Measurements from ENCODE around the gene CES4A.

Gene CES4A

DNA sequence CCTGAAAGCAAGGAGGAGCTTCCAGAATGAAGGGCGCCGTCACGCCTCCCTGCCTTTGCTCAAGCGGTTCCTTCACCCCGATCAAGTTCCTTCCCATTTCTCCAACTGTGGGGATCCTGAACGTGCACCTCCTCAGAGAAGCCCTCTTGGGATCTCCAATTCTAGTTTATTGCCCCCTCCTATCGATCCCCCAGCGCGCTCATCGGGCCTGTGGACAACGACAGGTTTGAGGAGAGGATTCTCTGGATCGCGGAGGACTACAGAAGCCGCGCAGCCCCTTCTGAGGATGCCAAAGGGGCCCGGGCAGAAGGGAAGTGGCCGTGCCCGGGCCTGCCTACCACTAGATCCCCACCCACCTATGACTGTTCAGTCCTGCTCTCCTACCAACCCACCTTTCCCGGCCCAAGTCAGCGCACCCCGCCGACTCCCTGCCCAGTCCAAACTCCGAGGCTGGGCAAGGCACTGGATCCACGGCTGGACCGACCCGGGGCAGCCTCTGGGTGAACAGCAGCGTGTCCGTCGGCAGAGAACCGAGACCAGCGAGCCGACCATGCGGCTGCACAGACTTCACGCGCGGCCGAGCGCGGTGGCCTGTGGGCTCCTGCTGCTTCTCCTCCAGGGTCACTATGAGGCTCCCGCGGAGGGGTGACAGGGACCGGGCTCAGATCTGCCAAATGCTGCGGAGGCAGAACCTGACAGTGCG is 40.1 kb upstream of the CES4A start:
- H3K9me3 ChIP-seq: no peaks in the 10 kb centered on the region
- no peak for DNase-seq
- no peaks in the 10 kb centered on the region for H3K27me3 ChIP-seq
- peaks cover 0 to 8% (median 7%) of the 10 kb centered on the region in 3 donors for H3K36me3 ChIP-seq
- intact Hi-C loops (cut with DNase I; ENCODE audit: low total_unique reads): no loop called here
- TF ChIP-seq, protein P1, sequence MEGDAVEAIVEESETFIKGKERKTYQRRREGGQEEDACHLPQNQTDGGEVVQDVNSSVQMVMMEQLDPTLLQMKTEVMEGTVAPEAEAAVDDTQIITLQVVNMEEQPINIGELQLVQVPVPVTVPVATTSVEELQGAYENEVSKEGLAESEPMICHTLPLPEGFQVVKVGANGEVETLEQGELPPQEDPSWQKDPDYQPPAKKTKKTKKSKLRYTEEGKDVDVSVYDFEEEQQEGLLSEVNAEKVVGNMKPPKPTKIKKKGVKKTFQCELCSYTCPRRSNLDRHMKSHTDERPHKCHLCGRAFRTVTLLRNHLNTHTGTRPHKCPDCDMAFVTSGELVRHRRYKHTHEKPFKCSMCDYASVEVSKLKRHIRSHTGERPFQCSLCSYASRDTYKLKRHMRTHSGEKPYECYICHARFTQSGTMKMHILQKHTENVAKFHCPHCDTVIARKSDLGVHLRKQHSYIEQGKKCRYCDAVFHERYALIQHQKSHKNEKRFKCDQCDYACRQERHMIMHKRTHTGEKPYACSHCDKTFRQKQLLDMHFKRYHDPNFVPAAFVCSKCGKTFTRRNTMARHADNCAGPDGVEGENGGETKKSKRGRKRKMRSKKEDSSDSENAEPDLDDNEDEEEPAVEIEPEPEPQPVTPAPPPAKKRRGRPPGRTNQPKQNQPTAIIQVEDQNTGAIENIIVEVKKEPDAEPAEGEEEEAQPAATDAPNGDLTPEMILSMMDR (IDR thresholded peaks at IDR 0.05): no peak
- H3K4me3 ChIP-seq: peak overlapping the region; percentile 53 to 54
- peaks cover 0 to 17% (median 13%) of the 10 kb centered on the region in 4 donors for H3K4me1 ChIP-seq
- H3K27ac ChIP-seq: peak overlapping the region; percentile 12 to 40

DNA sequence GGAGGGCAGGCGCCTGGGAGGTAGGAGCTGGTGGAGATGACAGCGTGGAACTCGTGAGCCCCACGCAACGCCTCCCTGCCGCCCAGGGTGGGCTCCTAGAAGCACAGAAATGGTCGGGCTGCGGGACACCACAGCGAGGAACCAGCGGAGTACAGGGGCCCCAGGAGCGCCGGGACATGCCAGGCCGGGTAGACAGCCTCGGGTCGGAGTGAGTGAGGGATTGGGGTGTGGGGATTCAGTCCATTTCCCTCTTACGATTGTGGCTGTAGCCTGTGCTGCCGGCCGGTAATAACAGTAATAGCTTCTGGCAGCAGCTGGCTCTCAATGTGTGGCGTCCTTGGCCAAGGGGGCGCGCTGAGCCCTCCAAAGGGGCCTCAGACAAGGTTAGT is 39.6 kb upstream of the CES4A start:
- H3K4me1 ChIP-seq: peaks cover 0 to 17% (median 13%) of the 10 kb centered on the region in 4 donors
- TF ChIP-seq, protein P1 (IDR thresholded peaks at IDR 0.05): no peak
- H3K36me3 ChIP-seq: peaks cover 0 to 2% (median 2%) of the 10 kb centered on the region in 3 donors
- intact Hi-C loops (cut with DNase I; ENCODE audit: low total_unique reads): no loop called here
- H3K27me3 ChIP-seq: no peaks in the 10 kb centered on the region
- peak overlapping the region; percentile 53 to 54 for H3K4me3 ChIP-seq
- H3K9me3 ChIP-seq: no peaks in the 10 kb centered on the region
- peak overlapping the region in 1 of 2 donors; percentile 40 for H3K27ac ChIP-seq
- DNase-seq: no peak

DNA sequence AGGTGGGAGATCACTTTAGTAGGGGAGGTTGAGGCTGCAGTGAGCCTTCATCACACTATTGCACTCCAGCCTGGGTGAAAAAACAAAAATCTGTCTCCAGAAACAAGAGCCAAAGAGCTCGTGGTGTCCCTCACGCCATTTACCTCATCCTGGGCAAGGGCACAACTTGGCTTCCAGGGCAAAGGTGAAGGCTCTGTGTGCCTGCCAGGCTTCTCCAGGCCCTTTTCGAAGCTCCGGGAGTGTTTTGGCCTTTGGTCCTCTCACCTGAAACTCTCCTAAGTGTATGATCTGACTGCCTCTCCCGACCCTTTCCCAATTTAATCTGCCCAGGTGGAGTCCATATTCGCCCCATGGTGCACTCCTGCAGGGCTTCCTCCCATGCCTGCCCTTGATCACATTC is 38.9 kb upstream of the CES4A start:
- Histone ChIP-seq H3K36me3 (no peaks in the 10 kb centered on the region), H3K27me3 (no peaks in the 10 kb centered on the region), H3K9me3 (no peaks in the 10 kb centered on the region), H3K4me3 (no peak overlapping the region), H3K27ac (no peak overlapping the region), H3K4me1 (peaks cover 0 to 17% (median 13%) of the 10 kb centered on the region in 4 donors)
- DNase-seq: no peak
- TF ChIP-seq, protein P1 (IDR thresholded peaks at IDR 0.05): no peak
- intact Hi-C loops (cut with DNase I; ENCODE audit: low total_unique reads): no loop called here

DNA sequence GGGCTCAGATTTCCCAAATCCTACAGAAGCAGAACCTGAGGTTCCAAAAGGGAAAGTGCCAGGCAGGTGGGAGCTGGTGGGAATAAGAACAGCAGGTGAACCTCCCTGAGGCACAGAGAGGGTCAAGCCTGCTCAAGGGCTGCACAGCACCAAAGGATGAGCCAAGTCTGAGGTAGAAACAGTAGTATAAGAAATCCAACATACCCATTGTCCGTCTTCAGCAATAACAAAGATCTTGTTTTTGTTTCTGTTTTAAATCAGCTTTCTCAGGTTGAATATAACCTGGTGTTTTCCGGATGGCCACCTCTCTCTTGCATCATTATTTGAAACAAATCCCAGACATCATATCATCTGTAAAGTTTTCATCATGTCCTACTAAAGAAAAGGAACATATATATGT is 38.0 kb upstream of the CES4A start:
- intact Hi-C loops (cut with DNase I; ENCODE audit: low total_unique reads): no loop called here
- Histone ChIP-seq H3K9me3 (no peaks in the 10 kb centered on the region), H3K4me1 (peaks cover 0 to 17% (median 13%) of the 10 kb centered on the region in 4 donors), H3K27ac (no peak overlapping the region), H3K36me3 (no peaks in the 10 kb centered on the region), H3K4me3 (no peak overlapping the region), H3K27me3 (no peaks in the 10 kb centered on the region)
- TF ChIP-seq, protein P1 (IDR thresholded peaks at IDR 0.05): no peak
- DNase-seq: no peak

DNA sequence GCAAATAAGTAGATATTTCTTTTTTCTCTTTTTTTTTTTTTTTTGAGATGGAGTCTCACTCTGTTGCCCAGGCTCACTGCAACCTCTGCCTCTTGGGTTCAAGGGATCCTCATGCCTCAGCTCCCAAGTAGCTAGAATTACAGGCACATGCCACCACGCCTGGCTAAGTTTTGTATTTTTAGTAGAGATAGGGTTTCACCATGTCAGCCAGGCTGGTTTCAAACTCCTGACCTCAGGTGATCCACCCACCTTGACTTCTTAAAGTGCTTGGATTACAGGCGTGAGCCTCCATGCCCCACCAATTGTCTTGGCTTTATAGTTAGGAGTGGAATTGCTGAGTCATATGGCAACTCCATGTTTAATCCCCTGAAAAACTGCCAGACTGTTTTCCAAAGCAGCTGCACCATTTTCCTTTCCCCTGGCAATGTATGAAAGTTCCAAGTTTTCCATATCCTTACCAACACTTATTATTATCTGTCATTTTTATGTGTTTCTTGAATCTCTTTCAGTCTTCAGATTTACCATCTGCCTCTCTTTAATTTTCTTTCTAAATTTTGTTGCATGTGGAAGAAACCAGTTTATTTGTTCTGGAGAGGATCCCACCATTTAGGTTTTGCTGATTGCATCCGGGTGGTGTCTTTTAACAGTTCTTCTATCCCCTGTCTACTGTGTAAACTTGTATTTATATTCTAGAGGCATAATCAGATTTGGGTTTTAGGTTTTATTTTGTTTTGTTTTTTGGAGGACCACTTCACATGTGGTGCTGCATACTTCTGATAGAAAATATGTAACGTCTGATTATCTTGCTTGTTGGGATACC is 37.2 kb upstream of the CES4A start:
- H3K36me3 ChIP-seq: no peaks in the 10 kb centered on the region
- no peak overlapping the region for H3K27ac ChIP-seq
- no peak overlapping the region for H3K4me3 ChIP-seq
- peaks cover 0 to 17% (median 13%) of the 10 kb centered on the region in 4 donors for H3K4me1 ChIP-seq
- no peaks in the 10 kb centered on the region for H3K27me3 ChIP-seq
- intact Hi-C loops (cut with DNase I; ENCODE audit: low total_unique reads): no loop called here
- H3K9me3 ChIP-seq: no peaks in the 10 kb centered on the region
- TF ChIP-seq, protein P1 (IDR thresholded peaks at IDR 0.05): no peak
- no peak for DNase-seq

Data from tibial artery (tissue), 4 donors.